GM12874 (cell line): Measurements from ENCODE around the gene C4orf50.

ENCODE experiments used
- CTCF ChIP-seq: IDR thresholded peaks from 2 replicates; pipeline ENCODE4 v1.5.1; 2011; ENCODE audit warnings: low read depth, mild to moderate bottlenecking, control low read depth, low read length, moderate library complexity; ENCODE audit not compliant: insufficient read depth

Gene C4orf50

GRCh38 chr4:5956285-5957021 lies 61.8 kb downstream of the C4orf50 start:
- TF ChIP-seq CTCF: no peak

GRCh38 chr4:5955856-5956255 lies 62.4 kb downstream of the C4orf50 start:
- no peak for TF ChIP-seq CTCF

- TF ChIP-seq CTCF: no peak
These were observed 62.9 kb downstream of the C4orf50 start for GRCh38 chr4:5955201-5955821.

GRCh38 chr4:5954056-5954760 lies 64.0 kb downstream of the C4orf50 start:
- no peak for TF ChIP-seq CTCF

GRCh38 chr4:5952975-5953951 lies 65.0 kb downstream of the C4orf50 start:
- TF ChIP-seq CTCF: no peak

GRCh38 chr4:5952286-5952974 lies 65.8 kb downstream of the C4orf50 start:
- no peak for TF ChIP-seq CTCF
